ENCODE measurements around the gene CCSER1. TPM values are rescaled to one million over a fixed set of nuclear protein-coding genes. Genes with fewer than 3 reads are reported as not detected.

Gene CCSER1
- total RNA-seq, 1 experiment from 2014 or later: 5.9 TPM

GRCh38 chr4:91028228-91028627 lies 901.0 kb downstream of the CCSER1 start:
- intact Hi-C loops (cut with micrococcal nuclease; ENCODE audit: unreplicated experiment): no loop called here

DNA sequence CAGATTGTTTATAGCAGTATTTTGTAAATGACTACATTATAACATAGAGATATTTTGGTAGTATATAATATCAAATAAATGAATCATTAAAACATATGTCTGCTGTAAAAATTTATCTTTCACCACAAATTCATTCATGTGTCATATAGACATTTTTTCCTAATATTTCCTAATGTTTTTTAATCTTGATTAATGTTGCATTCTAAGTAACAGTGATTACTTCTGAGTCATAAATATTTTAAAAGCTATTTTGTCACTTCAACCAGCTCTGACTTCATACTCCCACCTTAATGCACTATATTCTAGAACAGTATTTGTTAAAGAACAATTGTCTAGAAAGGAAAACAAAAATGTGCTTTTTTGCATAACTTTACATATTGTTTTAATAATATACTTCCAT lies 904.6 kb downstream of the CCSER1 start:
- H4K20me1 ChIP-seq (ENCODE audit: insufficient read depth): no peaks in the 10 kb centered on the region
- ChIA-PET POLR2A (ENCODE audit: unreplicated experiment) (no interaction called here), CTCF (no interaction called here)
- no peak overlapping the region for H3K4me3 ChIP-seq
- no peak for DNase-seq
- no peaks in the 10 kb centered on the region for H3K9me3 ChIP-seq (ENCODE audit: insufficient read depth, low read depth)
- H3K36me3 ChIP-seq (ENCODE audit: low read depth): no peaks in the 10 kb centered on the region
- no peak overlapping the region for H3K27ac ChIP-seq
- no peaks in the 10 kb centered on the region for H3K4me1 ChIP-seq (replicated peaks; ENCODE audit: insufficient read depth)
- BruUV-seq (replicated peaks): no TSS peak
- no peak overlapping the region for H2AFZ ChIP-seq
- H3K4me2 ChIP-seq: no peak overlapping the region
- H3F3A ChIP-seq (ENCODE audit: insufficient read depth, low read depth): no peaks in the 10 kb centered on the region
- no peaks in the 10 kb centered on the region for H3K9me2 ChIP-seq (ENCODE audit: insufficient read depth)
- H3K79me2 ChIP-seq (ENCODE audit: low read depth): no peaks in the 10 kb centered on the region
- H3K27me3 ChIP-seq (ENCODE audit: insufficient read depth, low read depth): no peaks in the 10 kb centered on the region
- intact Hi-C loops (cut with micrococcal nuclease; ENCODE audit: unreplicated experiment): no loop called here
- no peak for TF ChIP-seq CTCF (conservative IDR thresholded peaks at IDR 0.05)
- no peak for TF ChIP-seq EZH2 (IDR thresholded peaks at IDR 0.05; ENCODE audit: low read depth)

More at GRCh38 chr4:91028228-91028627, 901.0 kb downstream of the CCSER1 start:
- TF ChIP-seq EZH2 (IDR thresholded peaks at IDR 0.05; ENCODE audit: low read depth) (no peak), CTCF (conservative IDR thresholded peaks at IDR 0.05) (no peak)
- no peak for DNase-seq
- ChIA-PET POLR2A (ENCODE audit: unreplicated experiment) (no interaction called here), CTCF (no interaction called here)
- H3K4me3 ChIP-seq: no peak overlapping the region
- no peaks in the 10 kb centered on the region for H3F3A ChIP-seq (ENCODE audit: insufficient read depth, low read depth)
- H3K4me2 ChIP-seq: no peak overlapping the region
- no peaks in the 10 kb centered on the region for H3K36me3 ChIP-seq (ENCODE audit: low read depth)
- no peaks in the 10 kb centered on the region for H3K9me3 ChIP-seq (ENCODE audit: insufficient read depth, low read depth)
- H2AFZ ChIP-seq: no peak overlapping the region
- BruUV-seq (replicated peaks): no TSS peak
- H3K27ac ChIP-seq: no peak overlapping the region
- H3K9me2 ChIP-seq (ENCODE audit: insufficient read depth): no peaks in the 10 kb centered on the region
- H3K79me2 ChIP-seq (ENCODE audit: low read depth): no peaks in the 10 kb centered on the region
- H4K20me1 ChIP-seq (ENCODE audit: insufficient read depth): no peaks in the 10 kb centered on the region
- H3K4me1 ChIP-seq (replicated peaks; ENCODE audit: insufficient read depth): no peaks in the 10 kb centered on the region
- no peaks in the 10 kb centered on the region for H3K27me3 ChIP-seq (ENCODE audit: insufficient read depth, low read depth)

DNA sequence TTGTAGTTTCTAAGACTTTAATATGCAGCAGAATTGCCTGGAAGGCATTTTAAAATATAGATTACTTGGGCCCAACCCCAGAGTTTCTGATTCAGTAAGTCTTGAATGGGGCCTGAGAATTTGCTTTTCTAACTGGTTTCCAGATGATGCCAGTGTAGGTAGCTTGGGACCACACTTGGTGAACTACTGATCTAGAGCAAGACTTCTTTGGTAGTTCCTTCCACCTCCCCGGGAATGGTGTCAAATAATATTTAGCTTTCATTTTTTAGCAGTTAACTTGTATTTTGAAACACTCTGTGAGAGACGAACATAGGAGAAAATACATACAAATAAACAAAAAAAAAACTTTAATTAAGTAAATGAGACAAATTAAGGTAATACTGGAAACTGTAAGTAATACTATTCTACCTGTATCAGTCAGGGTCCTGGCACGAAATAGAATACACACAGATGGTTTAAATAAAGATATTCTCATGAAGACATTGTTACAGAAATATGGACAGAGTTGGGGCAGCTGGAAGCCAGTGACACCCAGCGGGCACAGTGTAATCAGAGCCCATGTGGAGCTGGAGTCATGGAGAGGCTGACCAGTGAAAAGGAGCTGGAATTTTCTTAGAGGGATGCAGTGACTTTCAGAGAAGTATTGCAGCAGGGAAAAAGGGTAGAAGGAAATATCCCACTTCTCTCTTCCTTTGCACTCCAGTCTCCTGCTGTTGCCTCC lies 905.7 kb downstream of the CCSER1 start:
- Histone ChIP-seq H3K4me2 (no peak overlapping the region), H3K9me2 (ENCODE audit: insufficient read depth) (no peaks in the 10 kb centered on the region), H3K79me2 (ENCODE audit: low read depth) (no peaks in the 10 kb centered on the region), H3K9me3 (ENCODE audit: insufficient read depth, low read depth) (no peaks in the 10 kb centered on the region), H4K20me1 (ENCODE audit: insufficient read depth) (no peaks in the 10 kb centered on the region), H3K36me3 (ENCODE audit: low read depth) (no peaks in the 10 kb centered on the region), H2AFZ (no peak overlapping the region), H3K27me3 (ENCODE audit: insufficient read depth, low read depth) (no peaks in the 10 kb centered on the region), H3K4me3 (no peak overlapping the region), H3K4me1 (replicated peaks; ENCODE audit: insufficient read depth) (no peaks in the 10 kb centered on the region), H3K27ac (no peak overlapping the region), H3F3A (ENCODE audit: insufficient read depth, low read depth) (no peaks in the 10 kb centered on the region)
- ChIA-PET POLR2A (ENCODE audit: unreplicated experiment) (no interaction called here), CTCF (no interaction called here)
- BruUV-seq (replicated peaks): no TSS peak
- no peak for DNase-seq
- intact Hi-C loops (cut with micrococcal nuclease; ENCODE audit: unreplicated experiment): no loop called here
- TF ChIP-seq EZH2 (IDR thresholded peaks at IDR 0.05; ENCODE audit: low read depth) (no peak), CTCF (conservative IDR thresholded peaks at IDR 0.05) (no peak)

Measured in PC-9 (cell line).